ENCODE data around the gene LDB2. TPM values are rescaled to one million over a fixed set of nuclear protein-coding genes. Genes with fewer than 3 reads are reported as not detected.

The LDB2 gene
- total RNA-seq, 2 donors from 2014 or later: 11.4 to 14.5 TPM

DNA sequence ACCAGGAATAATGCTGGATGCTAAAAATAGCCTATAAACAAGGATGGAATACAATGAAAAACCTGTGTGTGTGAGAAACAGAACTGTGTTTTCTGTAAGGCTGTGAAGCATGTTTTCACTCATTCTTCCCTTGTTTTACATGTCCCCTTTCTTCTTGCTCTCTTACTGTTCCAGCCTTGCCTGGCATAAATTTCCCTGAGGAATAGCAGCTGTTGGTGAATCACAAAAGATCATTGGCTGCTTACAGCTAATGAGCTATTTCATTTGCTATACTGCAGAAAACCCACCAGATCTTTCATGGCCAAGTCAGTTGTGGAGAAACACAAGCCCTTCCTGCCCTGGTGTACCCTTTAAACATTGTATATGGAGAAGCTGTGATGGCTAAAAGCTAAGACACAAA lies 91.1 kb downstream of the LDB2 start:
- peaks cover 4% of the 10 kb centered on the region for H3K4me1 Mint-ChIP-seq
- Histone ChIP-seq H3K27ac (ENCODE audit: low read depth, low read length) (no peak overlapping the region), H3K9ac (ENCODE audit: extremely low read depth, low read length, poor library complexity, severe bottlenecking) (no peak overlapping the region)

DNA sequence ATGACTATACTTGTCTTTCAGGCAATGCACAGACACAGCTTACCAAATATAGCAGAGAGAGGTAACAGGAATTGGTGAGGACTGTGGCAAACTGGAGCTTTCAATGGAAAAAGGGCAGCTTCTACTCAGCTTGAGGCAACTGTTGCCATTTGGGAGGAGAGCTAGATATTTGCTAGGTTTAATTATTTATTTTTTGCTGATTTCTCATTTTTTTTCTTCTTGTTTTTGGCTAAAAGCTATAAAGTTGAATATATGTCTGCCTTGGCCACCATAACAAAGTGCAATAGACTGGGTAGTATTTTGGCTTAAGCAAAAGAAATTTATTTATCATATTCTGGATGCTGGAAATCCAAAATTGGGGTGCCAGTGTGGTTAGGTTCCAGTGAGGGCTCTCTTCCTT lies 93.9 kb downstream of the LDB2 start:
- H3K4me3 Mint-ChIP-seq: no peak overlapping the region
- H3K27me3 ChIP-seq (ENCODE audit: control insufficient read depth, insufficient read depth, low read length, poor library complexity, severe bottlenecking): no peaks in the 10 kb centered on the region
- H3K27me3 Mint-ChIP-seq (ENCODE audit: insufficient read depth): no peaks in the 10 kb centered on the region
- TF ChIP-seq, protein P1, sequence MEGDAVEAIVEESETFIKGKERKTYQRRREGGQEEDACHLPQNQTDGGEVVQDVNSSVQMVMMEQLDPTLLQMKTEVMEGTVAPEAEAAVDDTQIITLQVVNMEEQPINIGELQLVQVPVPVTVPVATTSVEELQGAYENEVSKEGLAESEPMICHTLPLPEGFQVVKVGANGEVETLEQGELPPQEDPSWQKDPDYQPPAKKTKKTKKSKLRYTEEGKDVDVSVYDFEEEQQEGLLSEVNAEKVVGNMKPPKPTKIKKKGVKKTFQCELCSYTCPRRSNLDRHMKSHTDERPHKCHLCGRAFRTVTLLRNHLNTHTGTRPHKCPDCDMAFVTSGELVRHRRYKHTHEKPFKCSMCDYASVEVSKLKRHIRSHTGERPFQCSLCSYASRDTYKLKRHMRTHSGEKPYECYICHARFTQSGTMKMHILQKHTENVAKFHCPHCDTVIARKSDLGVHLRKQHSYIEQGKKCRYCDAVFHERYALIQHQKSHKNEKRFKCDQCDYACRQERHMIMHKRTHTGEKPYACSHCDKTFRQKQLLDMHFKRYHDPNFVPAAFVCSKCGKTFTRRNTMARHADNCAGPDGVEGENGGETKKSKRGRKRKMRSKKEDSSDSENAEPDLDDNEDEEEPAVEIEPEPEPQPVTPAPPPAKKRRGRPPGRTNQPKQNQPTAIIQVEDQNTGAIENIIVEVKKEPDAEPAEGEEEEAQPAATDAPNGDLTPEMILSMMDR (conservative IDR thresholded peaks at IDR 0.05): no peak
- H3K9ac ChIP-seq (ENCODE audit: extremely low read depth, low read length, poor library complexity, severe bottlenecking): no peak overlapping the region
- no peaks in the 10 kb centered on the region for H3K4me1 ChIP-seq (ENCODE audit: control insufficient read depth, insufficient read depth, low read length)
- DNase-seq: no peak
- H3K9me3 ChIP-seq (ENCODE audit: control insufficient read depth, low read length): peaks cover 60% of the 10 kb centered on the region
- peaks cover 14% of the 10 kb centered on the region for H3K36me3 Mint-ChIP-seq (ENCODE audit: low read depth)
- H3K36me3 ChIP-seq (ENCODE audit: control insufficient read depth, insufficient read depth, low read length): no peaks in the 10 kb centered on the region
- H3K4me3 ChIP-seq (ENCODE audit: low read length): no peak overlapping the region
- peaks cover 45% of the 10 kb centered on the region for H3K9me3 Mint-ChIP-seq
- no peak overlapping the region for H3K27ac ChIP-seq (ENCODE audit: low read depth, low read length)
- H3K27ac Mint-ChIP-seq: no peak overlapping the region
- H3K4me1 Mint-ChIP-seq: no peaks in the 10 kb centered on the region

More for the DNA sequence above, 91.1 kb downstream of the LDB2 start:
- no peaks in the 10 kb centered on the region for H3K27me3 Mint-ChIP-seq (ENCODE audit: insufficient read depth)
- H3K36me3 Mint-ChIP-seq (ENCODE audit: low read depth): peaks cover 5% of the 10 kb centered on the region
- H3K27ac Mint-ChIP-seq: no peak overlapping the region
- no peak for DNase-seq
- Histone ChIP-seq H3K4me3 (ENCODE audit: low read length) (no peak overlapping the region), H3K4me1 (ENCODE audit: control insufficient read depth, insufficient read depth, low read length) (no peaks in the 10 kb centered on the region), H3K27me3 (ENCODE audit: control insufficient read depth, insufficient read depth, low read length, poor library complexity, severe bottlenecking) (no peaks in the 10 kb centered on the region), H3K36me3 (ENCODE audit: control insufficient read depth, insufficient read depth, low read length) (no peaks in the 10 kb centered on the region), H3K9me3 (ENCODE audit: control insufficient read depth, low read length) (peaks cover 53% of the 10 kb centered on the region)
- H3K9me3 Mint-ChIP-seq: peaks cover 35% of the 10 kb centered on the region
- TF ChIP-seq, protein P1 (conservative IDR thresholded peaks at IDR 0.05): no peak
- no peak overlapping the region for H3K4me3 Mint-ChIP-seq

DNA sequence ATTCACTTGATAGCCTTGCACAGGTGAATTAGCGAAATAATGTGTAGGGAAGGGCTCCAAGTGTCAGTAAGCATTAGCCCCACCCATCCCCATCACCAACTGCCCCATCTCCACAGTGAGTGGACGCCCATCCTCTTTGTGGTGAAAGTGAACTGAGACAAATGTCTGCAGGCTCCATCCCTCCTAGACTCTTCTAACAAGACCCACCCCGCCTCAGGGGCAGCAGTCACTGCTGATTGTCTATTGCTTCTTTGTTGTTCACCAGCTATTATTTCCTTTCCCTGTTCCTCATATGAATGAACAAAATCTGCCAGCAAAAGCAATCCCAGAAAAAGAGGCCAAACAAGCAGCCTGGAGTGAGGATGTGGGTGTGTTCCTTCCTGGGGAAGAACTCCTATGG lies 96.4 kb downstream of the LDB2 start:
- no peaks in the 10 kb centered on the region for H3K4me1 ChIP-seq (ENCODE audit: control insufficient read depth, insufficient read depth, low read length)
- no peaks in the 10 kb centered on the region for H3K27me3 ChIP-seq (ENCODE audit: control insufficient read depth, insufficient read depth, low read length, poor library complexity, severe bottlenecking)
- H3K27ac ChIP-seq (ENCODE audit: low read depth, low read length): no peak overlapping the region
- WGBS, 2 experiments (ENCODE audit: insufficient coverage in 1 of 2, insufficient read length in 1 of 2): 82 to 99% methylated on average over 2 to 3 of the region's 3 CpGs
- peaks cover 13% of the 10 kb centered on the region for H3K36me3 Mint-ChIP-seq (ENCODE audit: low read depth)
- H3K4me1 Mint-ChIP-seq: peaks cover 3% of the 10 kb centered on the region
- H3K4me3 ChIP-seq (ENCODE audit: low read length): peak overlapping the region; percentile 39
- H3K36me3 ChIP-seq (ENCODE audit: control insufficient read depth, insufficient read depth, low read length): no peaks in the 10 kb centered on the region
- no peak overlapping the region for H3K4me3 Mint-ChIP-seq
- no peak overlapping the region for H3K27ac Mint-ChIP-seq
- H3K9ac ChIP-seq (ENCODE audit: extremely low read depth, low read length, poor library complexity, severe bottlenecking): no peak overlapping the region
- H3K9me3 Mint-ChIP-seq: peaks cover 30% of the 10 kb centered on the region
- H3K9me3 ChIP-seq (ENCODE audit: control insufficient read depth, low read length): peaks cover 48% of the 10 kb centered on the region
- H3K27me3 Mint-ChIP-seq (ENCODE audit: insufficient read depth): no peaks in the 10 kb centered on the region
- DNase-seq: no peak
- TF ChIP-seq, protein P1 (conservative IDR thresholded peaks at IDR 0.05): no peak
